Skin epidermis (tissue), 12 donors: Measurements from ENCODE around the gene CPEB3.

Experiments used
- H3K27ac ChIP-seq, 21 experiments: fragments of 200-600 bp; sonication (generic) in 11 of 21; one replicate each; pipeline ENCODE4 v1.5.0; 2020; ENCODE audit warnings: mild to moderate bottlenecking in 3 of 21, inconsistent platforms in 2 of 21, moderate library complexity in 2 of 21
- H3K4me3 ChIP-seq, 7 experiments: fragments of 200-600 bp; sonication (generic) in 2 of 7; one replicate each; pipeline ENCODE4 v1.5.0; 2020; ENCODE audit warnings: inconsistent platforms in 2 of 7, mild to moderate bottlenecking in 2 of 7, moderate library complexity in 1 of 7

CPEB3 gene

GRCh38 chr10:92274071-92274470, 16.8 kb downstream of the CPEB3 start:
- Histone ChIP-seq H3K4me3 (no peak overlapping the region), H3K27ac (no peak overlapping the region)

DNA sequence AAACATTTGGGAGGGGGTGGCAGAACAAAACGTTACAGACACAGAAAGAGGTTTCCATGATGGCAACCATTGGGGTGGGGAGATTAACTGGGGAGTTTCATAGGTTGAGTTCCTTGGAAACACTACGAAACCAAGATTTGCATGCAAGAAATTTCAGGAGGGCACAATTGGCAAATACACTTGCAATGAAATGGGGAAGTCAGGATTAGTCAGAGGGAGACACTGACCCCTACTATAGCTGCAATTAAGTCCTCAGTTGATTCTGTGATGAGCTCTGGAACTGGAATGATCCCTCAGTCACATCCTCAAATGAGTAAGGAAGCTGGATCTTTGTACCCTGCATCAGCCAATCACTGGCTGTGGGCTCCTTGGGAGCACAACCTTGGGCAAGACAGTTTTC, 22.1 kb downstream of the CPEB3 start:
- no peak overlapping the region for H3K4me3 ChIP-seq
- H3K27ac ChIP-seq: no peak overlapping the region

GRCh38 chr10:92267343-92267742, 23.5 kb downstream of the CPEB3 start:
- H3K27ac ChIP-seq: no peak overlapping the region
- H3K4me3 ChIP-seq: no peak overlapping the region

DNA sequence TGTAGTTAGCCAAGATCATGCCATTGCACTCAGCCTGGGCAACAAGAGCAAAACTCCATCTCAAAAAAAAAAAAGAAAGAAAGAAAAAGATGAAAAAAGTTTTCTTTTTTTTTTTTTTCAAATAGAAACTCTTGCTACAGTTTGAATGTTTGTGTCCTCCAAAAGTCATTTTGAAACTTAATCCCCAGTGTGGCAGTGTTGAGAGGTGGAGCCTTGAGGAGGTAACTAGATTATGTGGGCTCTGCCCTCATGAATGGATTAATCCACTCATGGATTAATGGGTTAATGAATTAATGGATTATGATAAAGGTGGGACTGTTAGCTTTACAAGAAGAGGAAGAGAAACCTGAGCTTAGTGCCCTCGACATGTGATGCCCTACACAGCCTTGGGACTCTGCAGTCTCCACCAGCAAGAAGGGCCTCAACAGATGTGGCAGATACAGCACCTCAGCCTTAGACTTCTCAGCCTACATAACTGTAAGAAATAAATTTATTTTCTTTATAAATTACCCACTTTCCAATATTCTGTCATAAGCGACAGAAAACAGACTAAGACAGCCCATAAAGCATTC, 25.1 kb downstream of the CPEB3 start:
- H3K27ac ChIP-seq: no peak overlapping the region
- H3K4me3 ChIP-seq: no peak overlapping the region

- Histone ChIP-seq H3K27ac (no peak overlapping the region), H3K4me3 (no peak overlapping the region)
Measured at GRCh38 chr10:92264249-92264648, 26.6 kb downstream of the CPEB3 start.

DNA sequence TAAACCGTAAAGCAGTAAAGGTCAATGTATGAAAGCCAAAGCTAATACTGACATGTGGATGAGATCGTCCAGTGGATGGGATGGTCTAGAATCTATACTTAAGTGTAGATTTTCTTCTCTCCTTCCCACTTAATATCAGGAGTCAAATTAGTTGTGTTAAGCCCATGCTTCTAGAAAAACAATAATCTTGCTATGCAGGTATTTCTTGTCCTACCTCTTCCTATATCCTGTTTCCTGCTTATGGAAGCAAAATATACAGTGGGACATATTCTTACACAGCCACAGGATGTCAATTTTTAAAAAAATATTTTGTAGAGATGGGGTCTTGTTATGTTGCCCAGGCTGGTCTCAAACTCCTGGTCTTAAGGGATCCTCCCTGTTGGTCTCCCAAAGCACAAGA, 27.5 kb downstream of the CPEB3 start:
- Histone ChIP-seq H3K27ac (peak overlapping the region in 1 of 21 experiments; percentile 11), H3K4me3 (no peak overlapping the region)

DNA sequence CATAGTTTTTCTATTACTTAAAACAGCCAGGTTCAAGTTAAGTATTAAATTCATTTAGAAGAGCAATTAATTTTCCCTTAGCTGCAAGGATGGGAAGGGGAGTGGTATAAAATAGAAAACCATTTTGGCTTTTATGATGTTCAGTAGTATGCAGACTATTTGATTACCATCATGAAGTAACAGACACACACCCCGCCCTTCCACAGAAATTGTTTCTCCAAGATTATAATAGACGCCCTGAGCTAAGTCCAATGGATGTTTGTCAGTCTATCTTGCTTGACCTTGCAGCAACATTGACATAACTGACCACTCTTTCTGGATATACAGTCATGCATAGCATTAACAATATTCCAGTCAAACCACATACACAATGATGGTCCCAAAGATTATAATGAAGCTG, 42.3 kb downstream of the CPEB3 start:
- Histone ChIP-seq H3K4me3 (no peak overlapping the region), H3K27ac (no peak overlapping the region)

DNA sequence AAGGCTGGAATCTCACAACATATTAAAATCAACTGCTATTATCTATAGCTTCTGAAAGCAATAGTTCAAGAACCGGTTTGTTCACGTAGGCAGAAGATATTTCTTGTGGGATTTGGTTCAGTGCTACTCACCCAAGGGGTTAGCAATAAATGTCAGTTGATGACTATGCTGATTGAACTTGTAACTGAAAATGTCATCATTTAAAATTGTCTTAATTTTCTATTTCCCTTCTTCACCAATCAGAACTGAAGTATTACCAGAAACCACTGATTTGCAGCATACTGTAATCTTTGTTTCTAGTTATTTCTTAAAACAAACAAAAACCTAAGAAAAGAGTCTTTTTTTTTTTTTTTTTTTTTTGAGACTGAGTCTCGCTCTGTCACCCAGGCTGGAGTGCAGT, 46.1 kb downstream of the CPEB3 start:
- Histone ChIP-seq H3K4me3 (no peak overlapping the region), H3K27ac (no peak overlapping the region)

GRCh38 chr10:92242910-92243671, 47.8 kb downstream of the CPEB3 start:
- peak overlapping the region in 3 of 7 experiments; percentile 6 to 15 (median 12) for H3K4me3 ChIP-seq
- H3K27ac ChIP-seq: peak overlapping the region in 4 of 21 experiments; percentile 2 to 48 (median 4)

DNA sequence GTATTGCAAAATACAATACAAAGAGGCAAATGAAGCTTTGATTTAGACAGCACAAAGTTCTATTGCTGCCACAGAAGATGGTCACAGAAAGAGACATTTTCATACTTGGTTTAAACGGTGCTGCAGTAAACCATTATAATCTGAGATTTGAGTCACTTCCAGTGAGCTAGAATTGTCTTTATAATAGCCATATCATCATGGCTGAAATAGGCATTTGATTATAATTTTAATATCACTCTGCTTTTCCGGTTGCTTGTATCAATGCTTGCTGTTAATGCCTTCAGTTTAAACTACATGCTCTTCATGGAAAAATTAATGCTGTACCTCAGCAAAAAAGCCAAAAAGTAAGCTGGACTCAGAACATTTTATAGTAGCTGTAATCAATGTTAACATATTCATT, 48.5 kb downstream of the CPEB3 start:
- H3K27ac ChIP-seq: no peak overlapping the region
- H3K4me3 ChIP-seq: no peak overlapping the region

DNA sequence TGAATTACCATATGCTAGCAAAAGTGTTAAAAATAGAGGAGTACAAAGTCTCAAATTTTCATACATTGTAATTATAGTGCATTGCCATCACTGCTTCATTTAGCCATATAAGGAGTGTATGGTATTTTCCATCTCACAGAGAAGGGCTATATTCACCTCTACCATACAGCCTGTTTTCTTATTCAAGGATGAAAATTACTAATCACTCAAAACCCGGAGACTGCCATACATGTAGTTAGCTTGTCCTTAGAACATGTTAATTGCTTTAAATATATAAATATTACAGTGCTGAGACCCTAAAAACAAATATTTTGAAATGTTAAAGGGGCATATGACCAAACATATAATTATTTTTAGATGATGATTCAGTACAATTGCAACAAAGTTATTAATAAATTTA, 49.4 kb downstream of the CPEB3 start:
- peak overlapping the region in 5 of 7 experiments; percentile 61 to 75 (median 72) for H3K4me3 ChIP-seq
- peak overlapping the region in 16 of 21 experiments; percentile 51 to 84 (median 78) for H3K27ac ChIP-seq

GRCh38 chr10:92241158-92241500, 49.7 kb downstream of the CPEB3 start:
- peak overlapping the region; percentile 53 to 75 (median 70) for H3K4me3 ChIP-seq
- H3K27ac ChIP-seq: peak overlapping the region in 19 of 21 experiments; percentile 51 to 84 (median 76)

GRCh38 chr10:92240289-92241157, 50.4 kb downstream of the CPEB3 start:
- peak overlapping the region; percentile 53 to 75 (median 70) for H3K4me3 ChIP-seq
- H3K27ac ChIP-seq: peak overlapping the region; percentile 4 to 84 (median 76)

- peak overlapping the region; percentile 4 to 84 (median 76) for H3K27ac ChIP-seq
- peak overlapping the region; percentile 53 to 75 (median 70) for H3K4me3 ChIP-seq
Measured at GRCh38 chr10:92239600-92240288, 51.1 kb downstream of the CPEB3 start.

DNA sequence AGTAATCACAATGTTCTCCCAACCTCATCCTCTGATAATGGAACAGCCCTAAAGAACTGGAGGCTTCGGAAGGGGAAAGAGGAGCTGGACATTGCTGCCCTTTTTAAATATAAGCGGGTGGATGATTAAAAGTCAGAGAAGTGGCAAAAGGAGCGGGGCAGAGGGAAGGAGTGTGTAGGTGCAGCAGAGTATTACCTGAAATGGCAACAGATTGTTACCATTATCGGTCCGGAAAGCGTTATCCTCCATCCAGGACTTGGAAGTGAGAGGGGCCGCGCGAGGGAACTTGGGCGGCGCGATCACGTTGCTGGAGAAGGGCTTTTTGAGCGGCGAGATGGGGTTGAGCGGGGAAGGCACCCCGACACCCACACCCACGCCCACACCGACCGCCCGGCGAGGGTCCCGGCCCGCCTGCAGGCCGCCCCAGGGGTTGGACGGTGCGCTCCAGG, 51.7 kb downstream of the CPEB3 start:
- peak overlapping the region in 18 of 21 experiments; percentile 20 to 84 (median 76) for H3K27ac ChIP-seq
- H3K4me3 ChIP-seq: peak overlapping the region; percentile 53 to 75 (median 70)

DNA sequence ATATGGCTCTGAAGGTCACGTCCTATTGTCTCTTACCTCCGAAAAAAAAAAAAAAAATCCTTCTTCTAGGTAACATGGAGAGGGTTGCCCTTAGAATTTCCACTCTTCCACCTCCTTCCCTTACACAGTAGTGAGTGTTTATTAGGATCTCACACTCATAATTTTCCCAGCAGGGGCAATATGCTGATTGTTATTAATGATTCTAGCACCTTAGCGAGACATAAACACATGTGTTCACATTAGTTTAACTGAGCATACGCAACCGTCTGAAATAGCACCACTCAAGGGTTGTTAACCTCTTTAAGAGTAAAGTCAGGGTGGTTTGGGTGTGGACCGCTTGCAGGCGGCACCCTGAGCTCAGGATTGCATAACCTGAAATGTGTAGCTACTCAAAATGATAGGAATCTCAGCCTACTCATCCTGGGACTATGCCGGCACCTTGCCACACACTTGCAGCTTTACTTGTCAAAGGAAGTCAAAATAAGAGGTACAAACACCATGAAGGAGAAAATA, 52.2 kb downstream of the CPEB3 start:
- H3K27ac ChIP-seq: peak overlapping the region in 10 of 21 experiments; percentile 16 to 84 (median 76)
- H3K4me3 ChIP-seq: peak overlapping the region in 5 of 7 experiments; percentile 53 to 75 (median 72)

DNA sequence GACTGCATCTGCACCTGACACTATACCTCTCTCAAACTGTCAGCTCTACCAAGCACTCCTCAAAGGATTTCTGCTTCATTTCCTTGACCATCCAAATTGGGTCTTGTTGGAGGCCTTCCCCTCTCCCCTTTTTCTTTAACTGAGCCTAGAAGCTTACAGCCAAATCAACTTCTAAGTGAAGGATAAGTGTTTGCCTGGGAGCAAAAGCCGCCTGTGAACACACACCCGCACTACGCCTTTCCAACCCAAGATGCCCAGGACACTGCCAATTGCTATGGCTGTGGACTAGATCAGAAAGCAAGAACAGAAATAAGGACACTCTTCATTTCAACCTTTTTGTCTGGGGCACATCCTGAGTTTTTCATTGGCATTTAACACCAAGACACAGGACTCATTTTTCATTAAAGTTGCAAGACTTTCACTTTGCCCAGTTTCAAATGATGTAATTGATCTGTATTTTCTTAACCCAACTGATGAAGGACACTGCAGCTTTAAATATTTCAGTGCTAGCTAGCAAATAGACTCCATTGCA, 52.8 kb downstream of the CPEB3 start:
- peak overlapping the region in 3 of 7 experiments; percentile 70 to 75 (median 74) for H3K4me3 ChIP-seq
- H3K27ac ChIP-seq: peak overlapping the region in 8 of 21 experiments; percentile 3 to 84 (median 30)

GRCh38 chr10:92231196-92231595, 59.7 kb downstream of the CPEB3 start:
- Histone ChIP-seq H3K4me3 (no peak overlapping the region), H3K27ac (no peak overlapping the region)

DNA sequence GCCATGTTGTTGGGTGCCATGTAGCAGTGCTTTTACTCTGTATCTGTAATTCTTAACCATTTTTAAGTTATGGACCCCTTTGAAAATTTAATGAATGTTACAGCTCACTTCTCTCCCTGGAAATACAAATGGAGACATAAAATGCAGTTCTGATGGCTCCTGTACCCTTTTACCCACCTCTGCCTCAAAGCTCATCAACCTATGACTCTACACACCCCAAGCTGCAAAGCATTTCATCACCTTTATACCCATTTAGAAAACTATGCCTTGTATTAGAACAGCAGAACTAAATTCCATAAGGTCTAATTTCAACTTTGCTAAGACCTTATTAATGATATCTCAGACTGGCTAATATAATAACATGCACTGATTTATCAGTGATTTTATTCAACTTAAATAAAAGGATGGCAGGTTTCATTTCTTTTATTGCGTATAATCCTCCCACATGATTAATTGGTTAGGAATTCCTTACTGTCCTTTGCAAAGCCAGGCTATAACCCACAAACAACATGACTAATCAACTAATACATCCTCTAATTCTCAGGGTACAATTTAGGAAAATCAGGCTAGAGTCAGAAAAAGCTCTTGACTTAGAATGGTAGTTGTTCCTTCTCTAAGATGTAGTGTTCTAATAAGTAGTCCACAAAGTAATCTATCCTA, 68.1 kb downstream of the CPEB3 start:
- no peak overlapping the region for H3K4me3 ChIP-seq
- no peak overlapping the region for H3K27ac ChIP-seq
